Measurements from ENCODE around the gene SMARCA4. TPM values are rescaled to one million over a fixed set of nuclear protein-coding genes. Genes with fewer than 3 reads are reported as not detected.
A peak's percentile ranks its signal among the peaks of the same experiment; 100 is the strongest.

SMARCA4 gene
- total RNA-seq, 6 experiments from 2014 or later = 105 to 116 (median 114) TPM

DNA sequence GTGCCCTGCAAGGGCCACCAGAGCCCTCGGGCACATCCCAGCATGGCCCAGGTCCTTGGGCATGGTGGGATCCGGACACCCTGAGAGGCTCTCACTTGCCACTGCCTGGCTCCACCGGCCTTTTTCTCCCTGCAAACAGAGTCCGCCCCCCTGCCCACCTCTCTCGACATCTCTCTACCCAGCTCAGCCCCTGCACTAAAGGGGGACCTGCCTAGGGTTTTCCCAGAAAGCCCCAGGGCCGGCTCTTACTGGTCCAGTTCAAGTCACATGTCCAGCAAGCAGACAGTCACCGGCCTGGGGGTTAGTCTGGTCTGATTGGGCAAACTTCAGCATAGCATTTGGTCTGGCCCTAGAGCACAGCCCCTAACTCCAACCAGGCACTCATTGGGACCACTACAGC, 52.9 kb downstream of the SMARCA4 start:
- no peak for DNase-seq
- no peak overlapping the region for H3K27ac Mint-ChIP-seq
- peaks cover 3% of the 10 kb centered on the region for H3K27me3 Mint-ChIP-seq (ENCODE audit: insufficient read depth)
- TF ChIP-seq, protein P1, sequence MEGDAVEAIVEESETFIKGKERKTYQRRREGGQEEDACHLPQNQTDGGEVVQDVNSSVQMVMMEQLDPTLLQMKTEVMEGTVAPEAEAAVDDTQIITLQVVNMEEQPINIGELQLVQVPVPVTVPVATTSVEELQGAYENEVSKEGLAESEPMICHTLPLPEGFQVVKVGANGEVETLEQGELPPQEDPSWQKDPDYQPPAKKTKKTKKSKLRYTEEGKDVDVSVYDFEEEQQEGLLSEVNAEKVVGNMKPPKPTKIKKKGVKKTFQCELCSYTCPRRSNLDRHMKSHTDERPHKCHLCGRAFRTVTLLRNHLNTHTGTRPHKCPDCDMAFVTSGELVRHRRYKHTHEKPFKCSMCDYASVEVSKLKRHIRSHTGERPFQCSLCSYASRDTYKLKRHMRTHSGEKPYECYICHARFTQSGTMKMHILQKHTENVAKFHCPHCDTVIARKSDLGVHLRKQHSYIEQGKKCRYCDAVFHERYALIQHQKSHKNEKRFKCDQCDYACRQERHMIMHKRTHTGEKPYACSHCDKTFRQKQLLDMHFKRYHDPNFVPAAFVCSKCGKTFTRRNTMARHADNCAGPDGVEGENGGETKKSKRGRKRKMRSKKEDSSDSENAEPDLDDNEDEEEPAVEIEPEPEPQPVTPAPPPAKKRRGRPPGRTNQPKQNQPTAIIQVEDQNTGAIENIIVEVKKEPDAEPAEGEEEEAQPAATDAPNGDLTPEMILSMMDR (IDR thresholded peaks at IDR 0.05) = no peak
- peaks cover 37% of the 10 kb centered on the region for H3K36me3 Mint-ChIP-seq (ENCODE audit: low read depth)
- no peaks in the 10 kb centered on the region for H3K4me1 Mint-ChIP-seq (ENCODE audit: low read depth)
- no peak overlapping the region for H3K4me3 Mint-ChIP-seq
- no peaks in the 10 kb centered on the region for H3K9me3 Mint-ChIP-seq

DNA sequence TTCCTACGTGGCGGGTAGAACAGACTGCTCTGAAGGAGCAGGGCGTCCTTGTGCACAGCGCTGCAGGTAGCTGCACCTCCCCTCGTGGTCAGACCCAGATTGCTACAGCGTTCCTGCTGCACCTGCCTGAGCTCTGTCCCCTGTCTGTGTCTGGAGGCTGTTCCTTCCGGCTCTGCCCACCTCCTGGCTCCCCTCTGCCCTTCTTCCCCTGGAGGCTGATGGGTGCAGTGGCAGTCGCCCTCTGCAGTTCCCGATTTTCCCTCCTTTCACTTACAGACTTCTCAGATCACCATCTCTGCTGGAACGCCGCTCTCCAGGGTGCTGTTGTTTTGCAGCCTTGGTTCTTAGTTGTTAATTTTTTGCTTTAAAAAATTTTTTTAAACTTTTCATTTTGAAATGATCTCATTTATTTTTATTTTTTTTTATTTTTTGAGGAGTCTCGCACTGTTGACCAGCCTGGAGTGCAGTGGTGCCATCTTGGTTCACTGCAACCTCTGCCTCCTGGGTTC, 53.6 kb downstream of the SMARCA4 start:
- H3K4me1 Mint-ChIP-seq (ENCODE audit: low read depth) = no peaks in the 10 kb centered on the region
- no peaks in the 10 kb centered on the region for H3K9me3 Mint-ChIP-seq
- peaks cover 37% of the 10 kb centered on the region for H3K36me3 Mint-ChIP-seq (ENCODE audit: low read depth)
- no peak overlapping the region for H3K27ac Mint-ChIP-seq
- no peak for DNase-seq
- no peak overlapping the region for H3K4me3 Mint-ChIP-seq
- TF ChIP-seq, protein P1 (IDR thresholded peaks at IDR 0.05) = peak; percentile 13; the same call in 1 of the 2 replicates
- H3K27me3 Mint-ChIP-seq (ENCODE audit: insufficient read depth) = peaks cover 3% of the 10 kb centered on the region

DNA sequence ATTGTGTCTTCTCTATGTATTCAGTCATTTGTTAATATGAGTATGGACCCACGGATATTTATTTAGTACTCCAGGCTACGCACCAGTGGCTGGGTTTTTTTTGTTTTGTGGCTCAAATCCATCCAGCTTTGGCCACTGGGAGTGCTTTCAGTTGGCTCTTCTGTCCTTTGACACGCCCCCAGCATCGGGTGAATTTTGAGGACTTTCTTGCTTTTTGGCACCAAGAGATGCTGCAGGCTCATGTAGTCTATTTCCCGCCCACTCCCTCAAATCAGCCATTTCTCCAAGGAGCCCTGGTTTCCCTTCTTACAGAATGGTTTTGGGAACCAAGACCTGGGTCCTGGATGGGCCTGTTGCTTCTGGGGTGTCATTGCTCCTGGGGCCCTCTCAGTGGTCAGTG, 55.8 kb downstream of the SMARCA4 start:
- no peaks in the 10 kb centered on the region for H3K4me1 Mint-ChIP-seq (ENCODE audit: low read depth)
- H3K4me3 Mint-ChIP-seq = no peak overlapping the region
- TF ChIP-seq, protein P1 (IDR thresholded peaks at IDR 0.05) = no peak
- H3K27me3 Mint-ChIP-seq (ENCODE audit: insufficient read depth) = peaks cover 3% of the 10 kb centered on the region
- DNase-seq = no peak
- peaks cover 25% of the 10 kb centered on the region for H3K36me3 Mint-ChIP-seq (ENCODE audit: low read depth)
- no peak overlapping the region for H3K27ac Mint-ChIP-seq
- H3K9me3 Mint-ChIP-seq = no peaks in the 10 kb centered on the region

DNA sequence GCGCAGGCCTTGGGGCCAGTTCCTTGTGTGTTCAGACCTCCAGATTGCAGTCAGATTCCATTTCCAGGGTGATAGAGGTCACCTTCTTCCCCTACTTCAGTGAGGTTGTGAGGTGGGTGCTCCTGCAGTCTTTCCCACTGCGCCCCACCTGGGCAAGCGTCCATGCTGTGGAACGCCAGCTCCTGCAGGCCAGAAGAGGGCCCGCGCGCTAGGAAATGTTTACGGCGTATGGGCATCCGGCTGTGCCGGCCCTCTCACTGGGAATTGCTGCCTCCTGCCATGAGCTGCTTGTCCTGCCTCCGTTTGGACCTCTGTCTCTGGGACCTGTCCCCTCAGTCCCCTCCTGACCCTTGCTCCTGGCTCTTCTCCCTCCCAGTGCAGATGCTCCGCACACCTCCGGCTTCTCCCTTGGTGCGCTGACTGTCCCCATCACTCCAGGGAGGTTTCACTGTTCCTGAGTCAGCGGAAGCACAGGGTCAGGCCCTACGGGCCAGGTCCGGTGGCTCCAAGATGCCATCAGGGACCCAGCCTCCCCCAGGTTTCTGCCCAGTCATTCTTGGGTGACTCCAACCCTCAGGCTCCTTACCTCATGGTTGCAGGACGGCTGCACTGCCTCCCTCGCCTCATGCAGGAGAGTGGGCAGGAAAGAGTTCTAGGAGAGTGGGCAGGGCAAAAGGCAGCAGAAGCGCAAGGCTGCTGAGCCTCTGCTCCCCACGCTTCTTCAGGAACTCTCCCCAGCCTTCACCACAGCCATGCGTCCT, 56.6 kb downstream of the SMARCA4 start:
- no peak for DNase-seq
- no peaks in the 10 kb centered on the region for H3K4me1 Mint-ChIP-seq (ENCODE audit: low read depth)
- peaks cover 22% of the 10 kb centered on the region for H3K36me3 Mint-ChIP-seq (ENCODE audit: low read depth)
- no peak overlapping the region; the same call in 1 of the 2 replicates for H3K27ac Mint-ChIP-seq
- H3K9me3 Mint-ChIP-seq = no peaks in the 10 kb centered on the region
- peaks cover 2% of the 10 kb centered on the region for H3K27me3 Mint-ChIP-seq (ENCODE audit: insufficient read depth)
- H3K4me3 Mint-ChIP-seq = no peak overlapping the region
- TF ChIP-seq, protein P1 (IDR thresholded peaks at IDR 0.05) = no peak

DNA sequence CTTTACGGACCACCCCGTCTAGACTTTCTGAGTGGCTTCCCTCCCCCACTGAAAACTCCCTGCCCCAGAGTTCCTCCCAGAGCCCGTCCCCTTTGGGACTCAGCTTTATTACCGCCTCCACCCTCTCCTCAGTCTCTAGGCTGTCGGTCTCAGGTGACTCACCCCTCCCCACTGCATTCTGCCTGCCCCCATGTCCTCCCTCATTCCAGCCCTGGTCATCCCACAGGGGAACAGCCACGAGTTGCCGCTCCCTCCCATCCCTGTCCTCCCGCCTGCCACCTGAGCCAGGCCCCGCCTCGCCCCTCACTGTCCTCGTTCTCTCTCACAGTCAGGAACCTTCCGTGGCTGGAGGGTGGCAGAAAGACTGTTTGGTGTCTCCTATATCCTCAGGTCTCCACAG, 57.3 kb downstream of the SMARCA4 start:
- H3K27me3 Mint-ChIP-seq (ENCODE audit: insufficient read depth) = peaks cover 2% of the 10 kb centered on the region; the same call in 1 of the 2 replicates
- no peak overlapping the region for H3K4me3 Mint-ChIP-seq
- DNase-seq = no peak
- H3K27ac Mint-ChIP-seq = no peak overlapping the region
- TF ChIP-seq, protein P1 (IDR thresholded peaks at IDR 0.05) = no peak
- no peaks in the 10 kb centered on the region for H3K9me3 Mint-ChIP-seq
- H3K4me1 Mint-ChIP-seq (ENCODE audit: low read depth) = no peaks in the 10 kb centered on the region
- peaks cover 15% of the 10 kb centered on the region for H3K36me3 Mint-ChIP-seq (ENCODE audit: low read depth)

Data from HFFc6 (cell line).